MM.1S (cell line): ENCODE measurements around the gene SEPTIN3.

Experiments used
- DNase-seq: peaks from one replicate; pipeline ENCODE4 v3.0.0-alpha.2; 2015
- H2AFZ ChIP-seq: fragments of 300-600 bp; sonication (generic); 2 replicates; pipeline ENCODE4 v1.6.0; 2016; ENCODE audit warnings: antibody characterized with exemption, low read length
- H3F3A ChIP-seq: fragments of 300-600 bp; sonication (generic); 2 replicates; pipeline ENCODE4 v1.6.1; 2016; ENCODE audit warnings: mild to moderate bottlenecking, antibody characterized with exemption, low read length, moderate library complexity, mixed read lengths; ENCODE audit not compliant: insufficient read depth
- H3K27ac ChIP-seq: fragments of 300-600 bp; sonication (generic); 2 replicates; pipeline ENCODE4 v1.5.1; 2016; ENCODE audit warnings: mild to moderate bottlenecking, low read length
- H3K27me3 ChIP-seq: fragments of 300-600 bp; sonication (generic); replicated peaks from 2 replicates; pipeline ENCODE4 v1.6.0; 2016; ENCODE audit warnings: low read length; ENCODE audit not compliant: insufficient read depth
- H3K36me3 ChIP-seq: fragments of 300-600 bp; sonication (generic); replicated peaks from 2 replicates; pipeline ENCODE4 v1.6.1; 2016; ENCODE audit warnings: mild to moderate bottlenecking, low read length, mixed read lengths; ENCODE audit not compliant: insufficient read depth
- H3K4me1 ChIP-seq: fragments of 300-600 bp; sonication (generic); 2 replicates; pipeline ENCODE4 v1.6.1; 2016; ENCODE audit warnings: low read length, mixed read lengths
- H3K4me2 ChIP-seq: fragments of 300-600 bp; sonication (generic); 2 replicates; pipeline ENCODE4 v1.6.0; 2016; ENCODE audit warnings: low read depth, low read length
- H3K4me3 ChIP-seq: fragments of 300-600 bp; sonication (generic); 2 replicates; pipeline ENCODE4 v1.5.1; 2016; ENCODE audit warnings: low read length, mixed read lengths
- H3K79me2 ChIP-seq: fragments of 300-600 bp; sonication (generic); 2 replicates; pipeline ENCODE4 v1.6.1; 2016; ENCODE audit warnings: mixed run types, low read length, mixed read lengths
- H3K9ac ChIP-seq: fragments of 300-600 bp; sonication (generic); 2 replicates; pipeline ENCODE4 v1.6.1; 2016; ENCODE audit warnings: low read length, mixed read lengths
- H3K9me2 ChIP-seq: fragments of 300-600 bp; sonication (generic); replicated peaks from 2 replicates; pipeline ENCODE4 v1.6.1; 2016; ENCODE audit warnings: mild to moderate bottlenecking, low read length, mixed read lengths; ENCODE audit not compliant: insufficient read depth
- H3K9me3 ChIP-seq: fragments of 300-600 bp; sonication (generic); replicated peaks from 2 replicates; pipeline ENCODE4 v1.6.1; 2016; ENCODE audit warnings: mild to moderate bottlenecking, low read length, mixed read lengths; ENCODE audit not compliant: insufficient read depth
- H4K20me1 ChIP-seq: fragments of 300-600 bp; sonication (generic); 2 replicates; pipeline ENCODE4 v1.6.1; 2016; ENCODE audit warnings: mild to moderate bottlenecking, low read length, moderate library complexity, mixed read lengths; ENCODE audit not compliant: insufficient read depth
- EZH2 ChIP-seq: fragments of 300-600 bp; sonication (generic); optimal IDR thresholded peaks from 2 replicates; pipeline ENCODE3; 2017; ENCODE audit warnings: low read depth, mild to moderate bottlenecking, antibody characterized with exemption, low read length, mixed read lengths
- EZH2phosphoT487 ChIP-seq: fragments of 300-600 bp; sonication (generic); IDR thresholded peaks from 2 replicates; pipeline ENCODE4 v1.6.1; 2018; ENCODE audit warnings: antibody characterized with exemption, low read length
- TF ChIP-seq, protein P1 (sequence below): fragments of 300-600 bp; sonication (generic); IDR thresholded peaks from 2 replicates; pipeline ENCODE4 v1.5.1; 2016; ENCODE audit warnings: antibody characterized with exemption, low read length, mixed read lengths

The SEPTIN3 gene

GRCh38 chr22:41931701-41932269, 37.5 kb upstream of the SEPTIN3 start:
- Histone ChIP-seq H3K36me3 (no peaks in the 10 kb centered on the region), H3K27me3 (peaks cover 6% of the 10 kb centered on the region), H2AFZ (no peak overlapping the region), H3K9ac (no peak overlapping the region), H3K4me1 (no peaks in the 10 kb centered on the region), H3K4me3 (no peak overlapping the region), H3K27ac (no peak overlapping the region), H3K9me3 (no peaks in the 10 kb centered on the region), H3K9me2 (no peaks in the 10 kb centered on the region), H3F3A (peaks cover 9% of the 10 kb centered on the region), H4K20me1 (no peaks in the 10 kb centered on the region), H3K79me2 (no peaks in the 10 kb centered on the region), H3K4me2 (no peak overlapping the region)
- DNase-seq, result no peak
- TF ChIP-seq, protein P1, sequence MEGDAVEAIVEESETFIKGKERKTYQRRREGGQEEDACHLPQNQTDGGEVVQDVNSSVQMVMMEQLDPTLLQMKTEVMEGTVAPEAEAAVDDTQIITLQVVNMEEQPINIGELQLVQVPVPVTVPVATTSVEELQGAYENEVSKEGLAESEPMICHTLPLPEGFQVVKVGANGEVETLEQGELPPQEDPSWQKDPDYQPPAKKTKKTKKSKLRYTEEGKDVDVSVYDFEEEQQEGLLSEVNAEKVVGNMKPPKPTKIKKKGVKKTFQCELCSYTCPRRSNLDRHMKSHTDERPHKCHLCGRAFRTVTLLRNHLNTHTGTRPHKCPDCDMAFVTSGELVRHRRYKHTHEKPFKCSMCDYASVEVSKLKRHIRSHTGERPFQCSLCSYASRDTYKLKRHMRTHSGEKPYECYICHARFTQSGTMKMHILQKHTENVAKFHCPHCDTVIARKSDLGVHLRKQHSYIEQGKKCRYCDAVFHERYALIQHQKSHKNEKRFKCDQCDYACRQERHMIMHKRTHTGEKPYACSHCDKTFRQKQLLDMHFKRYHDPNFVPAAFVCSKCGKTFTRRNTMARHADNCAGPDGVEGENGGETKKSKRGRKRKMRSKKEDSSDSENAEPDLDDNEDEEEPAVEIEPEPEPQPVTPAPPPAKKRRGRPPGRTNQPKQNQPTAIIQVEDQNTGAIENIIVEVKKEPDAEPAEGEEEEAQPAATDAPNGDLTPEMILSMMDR, result no peak
- TF ChIP-seq EZH2phosphoT487, result no peak

DNA sequence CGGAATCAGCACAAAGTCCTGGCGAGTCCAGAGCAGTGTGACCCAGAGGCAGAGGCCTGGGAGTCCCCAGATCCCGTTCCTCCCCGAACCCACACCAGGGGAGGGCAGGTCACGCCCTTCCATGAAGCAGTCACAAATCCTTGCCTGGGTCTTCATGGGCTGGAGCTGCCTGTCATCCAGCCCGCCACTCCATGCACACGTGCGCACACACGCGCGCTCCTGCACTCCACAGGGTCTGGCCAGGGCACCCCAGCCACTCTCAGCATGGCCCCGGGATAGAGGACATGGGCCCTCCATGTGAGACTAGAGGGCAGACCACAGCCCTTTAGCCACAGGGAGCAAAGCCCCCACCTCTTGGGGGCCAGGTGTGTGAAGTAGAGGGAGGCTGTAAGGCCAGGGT, 36.9 kb upstream of the SEPTIN3 start:
- peaks cover 9% of the 10 kb centered on the region for H3F3A ChIP-seq
- no peaks in the 10 kb centered on the region for H3K9me2 ChIP-seq
- TF ChIP-seq, protein P1, result no peak
- TF ChIP-seq EZH2phosphoT487 (no peak), EZH2 (no peak)
- no peak for DNase-seq
- H2AFZ ChIP-seq, result no peak overlapping the region
- no peak overlapping the region for H3K4me3 ChIP-seq
- no peaks in the 10 kb centered on the region for H3K4me1 ChIP-seq
- H3K27ac ChIP-seq, result no peak overlapping the region
- H3K4me2 ChIP-seq, result no peak overlapping the region
- no peaks in the 10 kb centered on the region for H4K20me1 ChIP-seq
- no peaks in the 10 kb centered on the region for H3K79me2 ChIP-seq
- H3K36me3 ChIP-seq, result no peaks in the 10 kb centered on the region
- H3K27me3 ChIP-seq, result peaks cover under 1% of the 10 kb centered on the region; the same call in 1 of the 2 replicates
- no peaks in the 10 kb centered on the region for H3K9me3 ChIP-seq
- no peak overlapping the region for H3K9ac ChIP-seq

DNA sequence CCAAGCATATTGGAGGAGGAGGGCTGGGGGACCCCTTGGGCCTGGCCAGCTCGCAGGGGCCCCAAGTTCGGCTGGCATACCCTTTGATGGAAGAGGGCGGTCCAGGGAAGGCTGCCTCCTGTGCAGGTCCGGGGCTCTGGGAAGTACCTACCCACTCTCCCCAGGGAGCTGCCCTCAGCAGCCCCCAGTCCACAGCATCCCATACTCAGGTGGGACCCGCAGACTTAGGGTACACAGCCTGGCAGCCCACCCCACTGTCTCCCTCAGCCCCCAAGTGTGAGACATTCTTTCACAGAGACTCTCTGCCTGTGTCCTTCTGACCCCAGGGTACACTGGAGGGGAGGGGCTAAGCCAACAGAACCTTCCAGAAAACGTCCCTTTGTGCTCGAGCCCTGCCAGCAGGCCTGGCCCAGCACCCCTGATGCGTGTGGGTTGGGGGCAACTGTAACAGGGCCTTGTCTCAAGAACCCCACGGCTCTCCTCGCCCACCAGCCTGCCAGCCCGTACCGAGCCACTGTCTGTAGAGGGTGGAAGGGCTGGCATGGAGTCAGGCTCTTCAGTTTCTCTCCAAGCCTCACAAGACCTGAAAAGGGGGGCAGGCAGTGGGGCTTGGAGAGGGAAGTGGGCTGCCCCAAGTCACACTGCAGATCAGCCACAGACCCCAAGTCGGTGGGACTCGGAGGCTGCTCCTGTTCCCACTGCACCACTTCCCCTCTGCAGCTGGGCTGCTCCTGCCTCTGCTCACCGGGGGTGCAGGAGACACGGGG, 35.6 kb upstream of the SEPTIN3 start:
- no peak overlapping the region for H3K27ac ChIP-seq
- H3K27me3 ChIP-seq, result no peaks in the 10 kb centered on the region
- no peak overlapping the region for H3K9ac ChIP-seq
- no peak for TF ChIP-seq EZH2phosphoT487
- no peak for TF ChIP-seq EZH2
- TF ChIP-seq, protein P1, result no peak
- H3K9me2 ChIP-seq, result no peaks in the 10 kb centered on the region
- peaks cover under 1% of the 10 kb centered on the region; the same call in 1 of the 2 replicates for H3K79me2 ChIP-seq
- no peaks in the 10 kb centered on the region for H3K4me1 ChIP-seq
- no peaks in the 10 kb centered on the region for H3K9me3 ChIP-seq
- peaks cover 9% of the 10 kb centered on the region for H3F3A ChIP-seq
- no peak overlapping the region for H3K4me3 ChIP-seq
- no peak overlapping the region for H2AFZ ChIP-seq
- H3K4me2 ChIP-seq, result no peak overlapping the region
- no peaks in the 10 kb centered on the region for H3K36me3 ChIP-seq
- no peak for DNase-seq
- no peaks in the 10 kb centered on the region for H4K20me1 ChIP-seq
